GM19023 (cell line): ENCODE results near the gene RAB25.

Experiments
- ATAC-seq: cut with Tn5 transposase; IDR thresholded peaks from one replicate; pipeline ENCODE4 v1.9.1; 2021; ENCODE audit warnings: mild to moderate bottlenecking, moderate library complexity; ENCODE audit not compliant: unreplicated experiment

Gene RAB25

GRCh38 chr1:156100205-156100995, 39.4 kb downstream of the RAB25 start:
- no peak for ATAC-seq

GRCh38 chr1:156101880-156102279, 40.9 kb downstream of the RAB25 start:
- ATAC-seq = no peak

DNA sequence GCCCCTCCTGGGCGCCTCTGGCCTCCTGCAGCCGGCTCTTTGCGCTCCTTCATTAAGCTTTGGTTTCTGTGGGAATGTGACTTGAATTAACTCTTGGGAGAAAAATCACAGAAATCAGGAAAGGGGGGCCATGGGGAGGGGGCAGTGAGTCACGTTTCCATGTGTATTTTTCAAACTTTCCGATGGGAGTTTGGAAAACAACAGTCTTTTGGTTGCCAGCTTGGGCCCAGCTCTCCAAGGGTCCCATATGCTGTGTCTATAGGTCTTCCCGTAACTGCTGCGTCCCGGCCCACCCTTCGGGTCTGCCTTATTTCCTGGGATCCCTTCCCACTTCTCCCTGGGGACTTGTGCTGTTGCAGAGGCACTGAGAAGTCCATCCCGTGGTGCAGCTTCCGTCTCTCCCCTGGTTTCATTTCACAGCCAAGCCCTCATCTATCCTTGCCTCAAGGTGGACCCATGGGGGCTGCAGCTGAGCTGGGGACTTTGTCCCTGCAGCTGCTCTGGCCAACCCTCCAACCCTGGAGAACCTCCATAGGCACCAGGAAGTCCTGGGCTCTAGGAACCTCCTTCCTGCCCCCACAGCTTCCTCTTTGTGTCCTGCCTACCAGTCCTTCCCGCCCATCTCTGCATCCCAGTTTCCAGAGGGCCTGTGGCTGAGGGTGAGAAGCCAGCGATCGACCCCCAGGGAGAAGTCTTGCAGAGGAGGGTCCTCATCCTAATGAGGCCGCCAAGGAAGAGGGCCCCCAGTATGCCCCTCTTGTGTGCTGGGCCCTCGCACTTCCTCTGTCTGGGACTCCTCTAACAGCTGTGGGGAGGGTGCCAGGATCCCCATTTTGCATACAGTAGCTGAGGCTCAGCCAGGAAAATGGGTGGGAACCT, 41.9 kb downstream of the RAB25 start:
- no peak for ATAC-seq

DNA sequence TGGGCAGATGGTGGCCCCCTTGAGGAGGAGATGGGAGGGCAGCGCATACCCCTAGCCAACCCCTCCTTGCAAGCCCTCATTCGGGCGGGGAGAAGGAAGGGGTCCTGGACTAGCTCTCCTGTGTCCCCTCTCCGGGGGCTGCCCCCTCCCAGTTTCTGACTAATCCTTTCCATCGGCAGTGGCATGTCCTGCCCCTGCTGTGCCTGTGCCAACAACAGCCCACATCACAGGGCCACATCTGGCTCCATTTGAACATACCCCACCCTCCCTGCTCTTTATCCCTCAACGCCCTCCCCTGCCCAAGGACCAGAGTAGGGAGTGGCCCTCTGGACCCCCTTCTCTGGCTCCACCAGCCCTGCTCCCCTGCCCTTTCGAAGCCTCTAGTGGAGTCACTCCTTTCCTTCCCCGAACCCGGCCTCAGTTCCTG, 42.6 kb downstream of the RAB25 start:
- no peak for ATAC-seq

DNA sequence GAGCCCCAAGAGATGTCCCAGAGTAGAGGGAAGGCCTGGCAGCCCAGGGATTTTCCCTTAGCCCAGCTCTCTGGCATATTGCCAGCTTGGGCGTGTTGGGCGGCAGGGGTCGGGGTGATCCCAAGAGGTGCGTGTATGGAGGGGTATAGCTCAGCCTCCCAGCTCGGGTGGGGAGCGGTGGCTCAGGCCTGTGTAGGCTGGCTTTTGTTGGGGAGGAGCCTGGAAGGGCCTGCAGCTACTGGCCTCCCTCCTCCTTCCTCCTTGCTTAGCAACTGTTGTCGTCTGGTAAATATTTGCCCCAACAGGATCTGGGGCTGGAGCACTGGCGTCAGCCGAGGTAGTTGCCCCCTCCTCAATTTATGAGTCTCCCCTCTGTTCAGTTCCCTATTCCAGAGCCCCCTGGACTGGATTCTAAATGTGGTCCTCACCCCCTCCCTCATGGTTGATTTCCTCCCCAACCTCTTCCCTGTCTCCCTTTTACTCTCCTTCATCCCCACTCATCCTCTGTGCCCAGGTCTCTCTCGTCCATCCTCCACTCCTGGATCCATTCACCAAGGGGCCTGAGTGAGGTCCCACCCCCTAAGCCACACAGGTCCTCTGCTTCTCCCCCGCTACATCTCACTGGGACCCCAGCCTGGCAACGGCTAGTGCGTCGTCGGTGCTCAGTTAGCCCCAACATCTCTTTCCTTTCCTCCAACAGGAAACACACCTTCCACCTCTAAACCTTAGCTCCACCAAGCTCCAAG, 43.3 kb downstream of the RAB25 start:
- ATAC-seq = no peak

GRCh38 chr1:156104861-156105832, 44.2 kb downstream of the RAB25 start:
- no peak for ATAC-seq

- no peak for ATAC-seq
Observed at GRCh38 chr1:156106624-156107488, 45.9 kb downstream of the RAB25 start.

DNA sequence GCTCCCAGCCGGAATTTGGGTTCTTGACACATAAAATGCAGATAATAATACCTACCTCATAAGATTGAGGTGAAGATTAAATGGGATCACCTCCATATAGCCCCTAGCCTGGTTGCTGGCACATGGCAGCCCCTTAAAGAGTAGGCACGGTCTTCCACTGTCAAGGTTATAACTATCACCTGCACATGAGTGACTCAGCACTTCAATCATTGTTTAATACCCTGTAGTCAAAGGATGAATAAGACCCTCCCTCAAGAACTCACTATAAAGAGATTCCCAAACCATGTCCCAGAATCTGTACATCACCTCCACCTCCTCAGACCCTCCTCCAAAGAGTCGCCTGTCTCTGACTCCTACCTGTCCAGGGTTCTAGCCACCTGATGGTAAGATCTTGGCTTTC, 47.1 kb downstream of the RAB25 start:
- no peak for ATAC-seq

- ATAC-seq = no peak
Observed at GRCh38 chr1:156108664-156109241, 47.8 kb downstream of the RAB25 start.

GRCh38 chr1:156110252-156110651, 49.3 kb downstream of the RAB25 start:
- ATAC-seq = no peak

GRCh38 chr1:156111355-156111962, 50.5 kb downstream of the RAB25 start:
- no peak for ATAC-seq

GRCh38 chr1:156112276-156113137, 51.5 kb downstream of the RAB25 start:
- ATAC-seq = no peak

- ATAC-seq = no peak
Observed at GRCh38 chr1:156113282-156113950, 52.5 kb downstream of the RAB25 start.

GRCh38 chr1:156114101-156114918, 53.4 kb downstream of the RAB25 start, which contains the start of gene LMNA:
Gene LMNA, plus strand, starts transcription at chr1:156114711. Its CDS starts 208 bp downstream, at chr1:156114919.
- peak; percentile 76 for ATAC-seq

GRCh38 chr1:156114919-156115513, 54.1 kb downstream of the RAB25 start:
- ATAC-seq = no peak
